Measurements from ENCODE around the gene TRPV4. TPM values are rescaled to one million over a fixed set of nuclear protein-coding genes. Genes with fewer than 3 reads are reported as not detected.

Gene TRPV4
- total RNA-seq, 1 experiment from 2014 or later: 0.16 TPM

- no peak for DNase-seq (ENCODE audit: low read depth in 1 of 2, low spot score in 2 of 2)
- Histone ChIP-seq H3K27me3 (replicated peaks) (no peaks in the 10 kb centered on the region), H3K4me3 (no peak overlapping the region), H3K4me1 (replicated peaks) (no peaks in the 10 kb centered on the region), H3K27ac (no peak overlapping the region), H3K36me3 (no peaks in the 10 kb centered on the region), H3K9me3 (replicated peaks) (0 out of 2 replicates have a peak, but pooled peaks cover 3% of the 10 kb centered on the region)
Observed at GRCh38 chr12:109781668-109782325, 51.4 kb downstream of the TRPV4 start.

- H3K4me1 ChIP-seq (replicated peaks): no peaks in the 10 kb centered on the region
- 0 out of 2 replicates have a peak, but pooled peaks cover 3% of the 10 kb centered on the region for H3K9me3 ChIP-seq (replicated peaks)
- no peak for DNase-seq (ENCODE audit: low read depth in 1 of 2, low spot score in 2 of 2)
- H3K36me3 ChIP-seq: no peaks in the 10 kb centered on the region
- no peaks in the 10 kb centered on the region for H3K27me3 ChIP-seq (replicated peaks)
- no peak overlapping the region for H3K27ac ChIP-seq
- H3K4me3 ChIP-seq: no peak overlapping the region
Observed at GRCh38 chr12:109779382-109779781, 53.8 kb downstream of the TRPV4 start.

- no peak for DNase-seq (ENCODE audit: low read depth in 1 of 2, low spot score in 2 of 2)
- H3K27ac ChIP-seq: no peak overlapping the region
- H3K36me3 ChIP-seq: no peaks in the 10 kb centered on the region
- H3K4me1 ChIP-seq (replicated peaks): no peaks in the 10 kb centered on the region
- no peak overlapping the region for H3K4me3 ChIP-seq
- H3K27me3 ChIP-seq (replicated peaks): no peaks in the 10 kb centered on the region
- H3K9me3 ChIP-seq (replicated peaks): 0 out of 2 replicates have a peak, but pooled peaks cover 3% of the 10 kb centered on the region
Observed at GRCh38 chr12:109778684-109779083, 54.5 kb downstream of the TRPV4 start.

- no peaks in the 10 kb centered on the region for H3K36me3 ChIP-seq
- H3K4me1 ChIP-seq (replicated peaks): no peaks in the 10 kb centered on the region
- 0 out of 2 replicates have a peak, but pooled peaks cover 3% of the 10 kb centered on the region for H3K9me3 ChIP-seq (replicated peaks)
- H3K27ac ChIP-seq: no peak overlapping the region
- no peak for DNase-seq (ENCODE audit: low read depth in 1 of 2, low spot score in 2 of 2)
- no peaks in the 10 kb centered on the region for H3K27me3 ChIP-seq (replicated peaks)
- no peak overlapping the region for H3K4me3 ChIP-seq
Observed at GRCh38 chr12:109777544-109777943, 55.7 kb downstream of the TRPV4 start.

DNA sequence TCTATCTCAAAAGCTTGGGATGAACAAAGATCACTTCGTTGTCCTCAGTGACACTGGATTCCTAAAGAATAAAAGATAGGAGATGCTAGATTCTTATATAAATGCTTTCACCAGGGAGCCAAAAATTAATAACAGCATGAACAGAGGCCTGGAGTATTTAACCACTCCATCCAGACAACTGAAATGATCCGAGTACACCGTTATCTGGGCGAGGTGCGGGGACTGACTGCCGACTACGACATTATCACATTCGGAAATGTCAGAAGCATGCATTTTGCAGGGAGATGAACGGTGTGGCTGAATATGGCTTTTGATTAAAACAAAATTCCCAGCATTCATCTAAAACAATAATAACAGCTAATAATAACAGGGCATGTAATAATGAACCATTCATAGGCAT, 56.6 kb downstream of the TRPV4 start:
- Histone ChIP-seq H3K4me1 (replicated peaks) (no peaks in the 10 kb centered on the region), H3K27ac (no peak overlapping the region), H3K4me3 (no peak overlapping the region), H3K36me3 (no peaks in the 10 kb centered on the region), H3K9me3 (replicated peaks) (0 out of 2 replicates have a peak, but pooled peaks cover 2% of the 10 kb centered on the region), H3K27me3 (replicated peaks) (no peaks in the 10 kb centered on the region)
- no peak for DNase-seq (ENCODE audit: low read depth in 1 of 2, low spot score in 2 of 2)

GRCh38 chr12:109775172-109775881, 57.9 kb downstream of the TRPV4 start:
- no peaks in the 10 kb centered on the region for H3K36me3 ChIP-seq
- peak; percentile 52 to 71 for DNase-seq (ENCODE audit: low read depth in 1 of 2, low spot score in 2 of 2)
- H3K27ac ChIP-seq: no peak overlapping the region
- H3K4me1 ChIP-seq (replicated peaks): no peaks in the 10 kb centered on the region
- H3K4me3 ChIP-seq: no peak overlapping the region
- no peaks in the 10 kb centered on the region for H3K9me3 ChIP-seq (replicated peaks)
- H3K27me3 ChIP-seq (replicated peaks): no peaks in the 10 kb centered on the region

DNA sequence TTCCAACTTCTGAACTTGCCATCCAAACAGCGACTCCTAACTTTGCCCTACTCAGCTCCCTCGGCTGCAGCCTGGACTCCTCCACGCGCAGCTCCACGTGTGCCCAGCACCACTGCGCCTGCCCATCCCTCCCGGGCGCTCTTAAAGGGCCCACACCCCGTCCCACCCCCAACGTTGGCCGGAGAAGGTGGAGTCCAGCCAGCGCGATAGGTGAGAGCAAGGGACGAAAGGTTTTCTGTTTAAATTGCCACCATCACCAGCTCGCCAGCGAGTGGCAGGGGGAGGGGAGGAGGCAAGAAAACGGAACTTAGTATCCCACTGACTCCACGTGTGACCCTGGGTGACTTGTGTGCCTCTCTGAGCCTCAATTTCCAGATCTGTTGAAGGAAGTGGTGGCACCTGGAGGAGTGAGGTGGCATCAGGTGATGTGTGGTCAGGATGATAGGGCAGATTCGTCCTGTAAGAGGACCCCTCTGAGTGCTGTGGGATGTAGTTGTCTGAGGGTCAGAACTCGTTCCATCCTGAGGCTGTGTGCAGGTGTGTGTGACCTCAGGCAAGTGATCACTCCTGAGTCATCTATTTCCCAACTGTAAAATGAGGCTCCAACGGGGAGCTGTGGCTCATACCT, 59.7 kb downstream of the TRPV4 start:
- no peak overlapping the region for H3K27ac ChIP-seq
- DNase-seq (ENCODE audit: low read depth in 1 of 2, low spot score in 2 of 2): no peak
- no peak overlapping the region for H3K4me3 ChIP-seq
- H3K27me3 ChIP-seq (replicated peaks): no peaks in the 10 kb centered on the region
- no peaks in the 10 kb centered on the region for H3K9me3 ChIP-seq (replicated peaks)
- no peaks in the 10 kb centered on the region for H3K36me3 ChIP-seq
- H3K4me1 ChIP-seq (replicated peaks): no peaks in the 10 kb centered on the region

DNA sequence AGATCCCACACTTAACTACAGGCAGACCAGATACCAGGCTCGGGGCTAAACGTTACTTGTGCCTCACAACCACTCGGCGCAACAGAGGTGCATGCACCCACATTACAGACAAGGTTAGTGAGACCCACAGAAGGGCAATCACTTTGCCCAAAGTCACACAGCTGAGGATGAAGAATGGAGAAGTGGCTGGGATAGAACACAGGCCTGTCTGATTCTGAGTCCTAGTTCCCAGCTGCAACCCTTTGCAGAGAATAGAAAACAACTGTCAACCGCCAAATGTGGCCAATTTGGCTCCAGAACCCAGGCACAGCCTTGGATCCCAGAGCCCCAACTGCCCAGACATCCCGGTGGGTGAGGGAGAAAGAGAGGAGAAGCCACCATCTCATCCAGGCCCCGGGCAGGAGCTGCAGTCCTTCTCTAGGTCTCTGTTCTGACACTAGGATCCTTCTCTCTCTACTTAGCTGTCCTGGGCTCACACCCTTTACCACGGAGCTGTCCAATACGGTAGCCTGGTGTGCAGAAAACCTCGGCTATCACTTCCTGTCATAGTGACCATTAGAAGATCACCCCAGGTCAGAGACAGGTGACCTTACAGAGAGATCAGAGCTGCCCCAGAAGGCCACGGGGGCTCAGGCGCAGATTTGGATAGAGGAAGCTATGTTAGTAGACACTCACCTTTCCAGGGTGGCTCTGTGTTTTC, 60.4 kb downstream of the TRPV4 start:
- no peak overlapping the region for H3K4me3 ChIP-seq

GRCh38 chr12:109771746-109772621, 61.2 kb downstream of the TRPV4 start:
- Histone ChIP-seq H3K27me3 (replicated peaks) (no peaks in the 10 kb centered on the region), H3K27ac (no peak overlapping the region), H3K4me3 (no peak overlapping the region), H3K4me1 (replicated peaks) (no peaks in the 10 kb centered on the region), H3K36me3 (no peaks in the 10 kb centered on the region), H3K9me3 (replicated peaks) (no peaks in the 10 kb centered on the region)
- DNase-seq (ENCODE audit: low read depth in 1 of 2, low spot score in 2 of 2): no peak

More for the DNA sequence above, 60.4 kb downstream of the TRPV4 start:
- DNase-seq (ENCODE audit: low read depth in 1 of 2, low spot score in 2 of 2): no peak
- no peaks in the 10 kb centered on the region for H3K4me1 ChIP-seq (replicated peaks)
- H3K27me3 ChIP-seq (replicated peaks): no peaks in the 10 kb centered on the region
- H3K36me3 ChIP-seq: no peaks in the 10 kb centered on the region
- H3K27ac ChIP-seq: no peak overlapping the region
- no peaks in the 10 kb centered on the region for H3K9me3 ChIP-seq (replicated peaks)

GRCh38 chr12:109770861-109771670, 62.1 kb downstream of the TRPV4 start:
- peak in 1 of 2 experiments; percentile 20 for DNase-seq (ENCODE audit: low read depth in 1 of 2, low spot score in 2 of 2)
- no peak overlapping the region for H3K4me3 ChIP-seq
- H3K27me3 ChIP-seq (replicated peaks): no peaks in the 10 kb centered on the region
- H3K27ac ChIP-seq: no peak overlapping the region
- H3K9me3 ChIP-seq (replicated peaks): no peaks in the 10 kb centered on the region
- H3K36me3 ChIP-seq: no peaks in the 10 kb centered on the region
- H3K4me1 ChIP-seq (replicated peaks): no peaks in the 10 kb centered on the region

DNA sequence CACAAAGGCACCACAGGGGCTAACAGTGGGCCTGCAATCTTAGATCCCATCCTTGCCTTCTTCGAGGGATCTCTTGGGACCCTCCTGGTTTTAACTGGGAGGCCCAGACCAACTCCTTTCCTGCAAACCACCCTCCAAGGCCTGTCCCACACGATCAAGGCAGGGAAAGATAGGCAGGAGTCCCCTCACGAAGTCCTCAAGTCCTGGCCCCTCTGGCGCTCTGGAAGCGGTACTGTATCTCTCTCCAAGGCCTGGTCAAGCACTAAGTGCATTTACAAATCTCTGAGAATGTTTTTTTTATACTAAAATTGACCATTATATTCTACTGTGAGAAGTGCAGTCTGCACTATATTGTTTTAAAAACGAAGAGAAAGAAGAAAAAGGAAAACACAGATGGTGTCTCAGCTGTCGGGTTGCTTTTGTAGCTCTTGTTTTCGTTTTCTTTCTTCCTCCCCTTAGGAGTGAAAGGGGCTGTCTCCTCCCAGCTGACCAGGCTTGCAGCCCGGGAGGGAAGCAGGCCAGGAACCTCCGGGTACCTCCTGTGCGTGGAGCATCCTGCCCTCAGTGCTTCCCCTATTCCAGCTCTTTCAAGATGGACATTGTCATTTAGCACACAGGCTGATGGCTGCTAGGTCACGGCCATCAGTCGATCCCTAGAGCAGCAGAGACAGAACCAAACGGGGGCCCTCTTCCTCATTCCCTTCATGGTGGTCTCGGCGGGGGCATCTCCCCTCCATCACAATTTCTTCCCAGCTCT, 62.9 kb downstream of the TRPV4 start:
- H3K36me3 ChIP-seq: no peaks in the 10 kb centered on the region
- H3K27ac ChIP-seq: no peak overlapping the region

More for the DNA sequence above, 62.9 kb downstream of the TRPV4 start:
- H3K27me3 ChIP-seq (replicated peaks): no peaks in the 10 kb centered on the region
- no peak overlapping the region for H3K4me3 ChIP-seq
- DNase-seq (ENCODE audit: low read depth in 1 of 2, low spot score in 2 of 2): peak in 1 of 2 experiments; percentile 31
- H3K4me1 ChIP-seq (replicated peaks): no peaks in the 10 kb centered on the region
- H3K9me3 ChIP-seq (replicated peaks): no peaks in the 10 kb centered on the region

Data from SJSA1 (cell line).